NCI-H1048 (cell line): ENCODE data around the gene GADD45A.

Experiments
- DNase-seq: peaks from one replicate; lab custom pipeline; 2025; lab: John Stamatoyannopoulos, UW

The GADD45A gene

DNA sequence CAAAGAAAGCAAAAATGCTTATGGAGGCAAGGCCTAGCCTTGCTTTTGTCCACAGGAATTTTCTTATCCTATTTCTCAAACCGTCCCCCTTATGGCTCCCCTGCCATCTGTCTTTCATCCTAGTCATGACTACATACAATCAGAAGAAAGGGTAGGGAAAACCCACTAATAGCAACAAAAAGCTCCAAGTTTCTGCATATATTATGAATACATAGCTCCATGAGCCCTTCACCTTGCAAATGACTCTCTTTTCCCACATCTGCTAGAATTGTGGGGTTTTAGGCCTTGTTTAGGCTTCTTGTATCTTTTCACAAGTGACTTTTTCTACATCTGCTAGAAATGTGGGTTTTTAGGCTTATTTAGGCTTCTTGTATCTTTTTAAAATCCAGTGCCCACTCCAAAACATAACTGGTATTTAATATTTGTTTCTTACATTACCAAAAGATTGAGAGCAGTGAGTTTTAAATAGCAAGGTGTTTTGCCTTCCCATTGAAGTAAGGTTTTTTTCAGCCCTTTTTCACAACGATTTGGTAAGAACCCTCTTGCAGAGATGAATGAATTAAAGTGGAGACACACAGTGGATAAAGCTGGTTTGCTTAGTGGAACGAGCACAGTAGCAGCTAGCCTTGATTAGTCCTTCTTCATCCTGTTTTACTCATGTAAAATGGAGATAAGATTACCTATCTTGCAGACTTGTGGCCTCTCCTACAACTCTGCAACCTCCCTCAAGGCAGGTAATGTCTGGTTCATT is 4.4 kb downstream of the GADD45A start:
- DNase-seq, result no peak

- DNase-seq, result no peak
These were observed 5.0 kb downstream of the GADD45A start for GRCh38 chr1:67690018-67690363.

- DNase-seq, result no peak
These were observed 5.4 kb downstream of the GADD45A start for GRCh38 chr1:67690411-67690810.

GRCh38 chr1:67691712-67692111 is 6.7 kb downstream of the GADD45A start:
- DNase-seq, result no peak

- DNase-seq, result no peak
These were observed 11.0 kb downstream of the GADD45A start for GRCh38 chr1:67695963-67696362.

GRCh38 chr1:67696708-67697107 is 11.7 kb downstream of the GADD45A start:
- DNase-seq, result no peak

DNA sequence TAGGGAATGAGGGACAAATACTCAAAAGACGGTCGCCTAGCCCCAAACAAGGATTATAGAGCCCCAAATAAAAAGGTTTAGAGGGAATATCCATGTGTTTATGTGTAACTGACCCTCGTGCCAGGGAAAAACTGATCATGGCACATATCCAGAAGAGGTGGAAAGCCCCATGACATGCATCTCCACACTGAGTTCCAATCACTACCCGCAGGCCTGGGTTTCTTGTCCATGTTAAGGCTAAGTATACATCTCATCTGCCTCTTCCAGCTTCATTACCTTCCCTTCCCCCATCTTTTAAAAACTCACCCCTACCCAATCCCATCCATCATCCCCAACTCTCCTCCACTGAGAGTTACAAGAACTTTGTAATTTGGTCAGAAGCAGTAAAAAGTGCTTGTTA is 15.2 kb downstream of the GADD45A start:
- DNase-seq, result no peak

DNA sequence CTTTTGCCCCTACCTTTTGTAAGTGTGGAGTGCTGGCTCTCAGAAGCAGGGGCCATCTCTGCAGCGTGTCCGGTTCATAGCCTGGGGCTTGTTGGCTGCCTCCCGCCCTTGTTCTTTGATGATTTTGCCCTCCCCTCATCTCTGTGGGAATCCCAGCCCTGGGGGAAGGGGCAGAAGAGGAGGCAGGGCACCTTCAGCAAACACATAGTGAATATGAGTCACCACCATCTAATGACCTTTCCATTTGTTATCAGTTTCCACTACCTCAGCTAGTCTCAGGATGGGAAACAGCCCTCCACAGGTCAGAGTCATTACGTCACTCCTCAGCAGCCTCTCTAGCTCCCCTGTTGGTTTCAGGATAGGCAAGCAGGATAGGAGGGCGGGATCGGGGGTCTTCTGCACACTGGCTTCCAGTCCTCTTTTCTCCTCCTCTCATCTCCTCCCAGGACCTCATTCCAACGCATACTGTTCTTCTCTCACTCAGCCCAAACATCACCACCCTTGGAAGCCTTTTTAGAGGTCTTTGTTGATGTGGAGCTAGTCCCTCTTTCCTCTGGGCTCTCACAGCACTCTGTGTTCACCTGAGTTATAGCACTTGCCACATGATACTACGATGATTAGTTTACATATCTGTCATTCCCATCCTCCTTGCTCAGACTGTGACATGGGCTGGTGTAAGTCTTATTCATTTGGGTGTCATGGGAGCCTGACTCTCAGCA is 15.8 kb downstream of the GADD45A start:
- no peak for DNase-seq

DNA sequence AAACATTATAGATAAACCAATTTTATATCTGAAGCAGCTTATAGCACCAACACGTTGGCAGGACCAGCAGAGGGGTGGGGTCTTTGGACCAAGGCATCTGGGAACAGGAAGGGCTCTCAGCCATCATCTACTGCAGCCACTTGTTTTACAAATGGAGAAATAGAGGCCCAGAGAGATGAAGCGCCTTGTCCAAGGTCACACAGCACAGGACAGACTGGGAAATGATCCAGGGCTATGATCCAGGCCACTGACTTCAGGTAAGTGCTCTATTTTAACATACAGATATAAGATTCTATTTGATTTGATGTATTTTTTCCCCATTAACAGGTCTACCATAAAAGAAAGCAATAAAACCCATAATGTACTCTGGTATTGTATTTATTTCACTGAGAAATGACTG is 16.9 kb downstream of the GADD45A start:
- DNase-seq, result no peak

DNA sequence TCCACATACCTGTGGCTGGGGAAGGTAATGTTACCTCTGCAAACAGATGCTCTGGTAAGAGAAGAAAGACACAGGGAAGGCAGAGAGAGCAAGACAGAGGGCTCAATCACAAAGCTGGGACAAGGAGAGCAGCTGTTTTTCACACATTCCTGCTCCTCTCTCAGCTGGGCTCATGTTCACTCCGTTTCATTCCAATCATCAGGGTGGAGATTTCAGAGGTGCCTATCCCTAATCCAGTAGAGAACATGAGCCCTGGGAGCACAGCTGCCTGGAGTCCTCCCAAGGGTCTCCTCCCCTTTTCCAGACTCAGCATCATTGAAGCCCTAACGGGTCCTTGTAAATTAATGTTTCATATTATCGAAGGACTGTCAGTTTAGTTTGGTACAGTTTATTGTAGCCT is 19.4 kb downstream of the GADD45A start:
- DNase-seq, result no peak

GRCh38 chr1:67705735-67706453 is 20.9 kb downstream of the GADD45A start:
- DNase-seq, result no peak

GRCh38 chr1:67708606-67709005 is 23.6 kb downstream of the GADD45A start:
- DNase-seq, result no peak

DNA sequence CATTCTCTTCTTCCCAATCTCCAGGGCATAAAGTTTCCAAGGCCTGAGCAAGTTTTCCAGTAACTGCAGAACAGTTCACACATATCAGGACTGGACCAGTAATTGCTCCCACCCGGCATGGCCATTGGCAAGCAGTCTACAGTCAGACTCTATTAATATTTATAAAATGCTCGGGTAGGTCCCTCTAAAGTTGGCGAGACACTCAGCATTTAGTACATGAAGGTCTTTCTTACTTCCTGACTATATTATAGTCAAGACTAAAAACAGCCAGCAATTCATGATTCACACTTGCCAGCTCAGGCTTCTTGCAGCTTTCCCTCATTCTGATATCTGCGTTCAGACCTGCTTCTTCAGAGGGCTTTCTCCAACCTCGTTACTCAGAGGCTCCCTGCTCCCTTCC is 25.4 kb downstream of the GADD45A start:
- no peak for DNase-seq

- no peak for DNase-seq
These were observed 26.3 kb downstream of the GADD45A start for GRCh38 chr1:67711158-67711854.

GRCh38 chr1:67711855-67712212 is 26.8 kb downstream of the GADD45A start:
- no peak for DNase-seq

DNA sequence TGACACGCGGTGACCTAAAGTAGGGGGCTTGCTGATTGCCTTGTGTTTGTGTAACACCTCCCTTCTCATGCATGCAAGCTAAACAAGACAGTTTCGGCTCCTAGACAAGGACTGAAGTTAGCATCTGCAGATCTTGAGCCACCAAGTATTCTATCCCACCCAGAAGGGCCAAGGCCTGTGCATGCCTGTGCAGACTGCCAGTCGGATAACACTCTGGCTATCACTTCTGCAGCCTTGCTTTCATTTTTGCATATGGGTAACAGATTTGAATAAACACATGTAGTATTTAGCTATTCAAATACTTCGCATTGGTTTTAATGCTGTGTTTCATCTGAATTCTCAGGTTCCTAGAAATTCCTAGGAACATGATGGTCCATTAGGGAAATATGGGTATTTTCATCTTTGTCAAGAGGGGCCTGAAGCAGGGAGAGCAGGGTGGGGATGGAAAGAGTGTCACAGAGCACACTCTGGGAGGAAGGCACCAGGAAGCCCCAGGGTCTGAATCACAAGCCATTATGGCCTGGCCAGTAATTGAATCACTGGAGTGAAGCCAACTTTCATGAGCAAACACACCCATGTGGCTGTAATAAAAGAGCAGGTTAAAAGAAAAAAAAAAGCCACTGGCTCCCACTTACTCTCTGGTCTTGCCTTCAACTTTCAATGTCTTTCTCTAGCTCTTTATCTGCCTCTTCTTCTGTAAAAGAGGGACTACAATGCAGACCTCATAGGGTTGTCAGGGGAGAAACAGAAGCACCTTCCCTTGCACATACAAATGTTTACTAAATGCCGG is 28.3 kb downstream of the GADD45A start:
- DNase-seq, result peak; percentile 89

GRCh38 chr1:67715819-67716218 is 30.8 kb downstream of the GADD45A start:
- DNase-seq, result no peak

- no peak for DNase-seq
These were observed 31.8 kb downstream of the GADD45A start for GRCh38 chr1:67716800-67717199.

- no peak for DNase-seq
These were observed 32.9 kb downstream of the GADD45A start for GRCh38 chr1:67717876-67718275.

- DNase-seq, result no peak
These were observed 34.6 kb downstream of the GADD45A start for GRCh38 chr1:67719329-67720196.

DNA sequence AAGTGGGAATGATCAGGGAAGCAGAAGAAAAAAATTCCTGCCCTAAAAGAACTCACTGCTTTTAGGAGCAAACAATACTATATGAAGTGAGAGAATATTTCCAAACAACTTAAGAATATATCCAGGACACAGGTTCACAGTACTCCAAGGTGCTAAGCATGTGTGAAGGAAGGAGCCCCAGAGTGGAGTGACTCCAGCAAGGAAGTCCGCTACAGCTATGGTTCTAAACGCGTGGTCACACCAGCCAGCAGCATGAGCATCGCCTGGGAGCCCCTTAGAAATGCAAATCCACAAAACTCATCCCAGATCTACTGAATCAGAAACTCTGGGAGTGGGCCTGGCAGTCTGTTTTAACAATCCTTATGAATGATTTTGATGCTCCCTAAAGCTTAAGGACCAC is 36.1 kb downstream of the GADD45A start:
- no peak for DNase-seq
